ENCODE measurements around the gene MRPL14. TPM values are rescaled to one million over a fixed set of nuclear protein-coding genes. Genes with fewer than 3 reads are reported as not detected.
A peak's percentile ranks its signal among the peaks of the same experiment; 100 is the strongest.

MRPL14 gene
- total and polyA plus RNA-seq, 9 of the 15 experiments (the other 6 are each of a cell fraction or from before 2014, with no cell fraction given), result 126 to 424 (median 165) TPM

- TF ChIP-seq CLOCK (CRISPR knock-in tag; IDR thresholded peaks at IDR 0.05; ENCODE audit: borderline replicate concordance) (no peak), YY1 (IDR thresholded peaks at IDR 0.05; ENCODE audit: borderline replicate concordance in 1 of 3, control insufficient read depth in 1 of 3, extremely low read depth in 1 of 3, insufficient read depth in 3 of 3, insufficient read length in 1 of 3, insufficient replicate concordance in 2 of 3, low read depth in 1 of 3, low read length in 2 of 3) (peak in 1 of 3 experiments; percentile 84), HDAC2 (IDR thresholded peaks at IDR 0.05) (peak; percentile 21; the same call in 1 of the 2 replicates), CUX1 (CRISPR knock-in tag; IDR thresholded peaks at IDR 0.05) (no peak), HDAC1 (IDR thresholded peaks at IDR 0.05) (no peak; a peak in 1 of 4 replicates), ZNF408 (CRISPR knock-in tag; IDR thresholded peaks at IDR 0.05; ENCODE audit: low read depth) (no peak), OTX1 (CRISPR knock-in tag; IDR thresholded peaks at IDR 0.05) (peak; percentile 64; the same call in 1 of the 2 replicates), CEBPB (tag; IDR thresholded peaks at IDR 0.05) (no peak), NCOA2 (IDR thresholded peaks at IDR 0.05; ENCODE audit: partially characterized antibody in 2 of 2) (no peak), NCOR1 (IDR thresholded peaks at IDR 0.05) (no peak), USF1 (CRISPR knock-in tag; IDR thresholded peaks at IDR 0.05) (0 out of 2 replicates have a peak, but pooled peaks have one; percentile 6), BCL6 (CRISPR knock-in tag; IDR thresholded peaks at IDR 0.05) (no peak), ZNF324 (CRISPR knock-in tag; IDR thresholded peaks at IDR 0.05) (no peak; the same call in 1 of the 2 replicates)
These were observed 53.4 kb downstream of the MRPL14 start (continued) for GRCh38 chr6:44073612-44074438.

Data from K562 (cell line).